PC-9 (cell line): ENCODE data around the gene ABHD17A.

ENCODE experiments used
- EZH2 ChIP-seq: fragments of 200-600 bp; sonication (generic); IDR thresholded peaks from 2 replicates; pipeline ENCODE4 v1.8.0; 2017; ENCODE audit warnings: antibody characterized with exemption, low read depth
- TF ChIP-seq, protein P1 (sequence below): fragments of 200-600 bp; sonication (generic); conservative IDR thresholded peaks from 2 replicates; pipeline ENCODE4 v1.6.1; 2017; ENCODE audit warnings: mixed run types, antibody characterized with exemption, mild to moderate bottlenecking, moderate library complexity

GRCh38 chr19:1858412-1859081 lies 26.7 kb downstream of the ABHD17A start:
- TF ChIP-seq, protein P1, sequence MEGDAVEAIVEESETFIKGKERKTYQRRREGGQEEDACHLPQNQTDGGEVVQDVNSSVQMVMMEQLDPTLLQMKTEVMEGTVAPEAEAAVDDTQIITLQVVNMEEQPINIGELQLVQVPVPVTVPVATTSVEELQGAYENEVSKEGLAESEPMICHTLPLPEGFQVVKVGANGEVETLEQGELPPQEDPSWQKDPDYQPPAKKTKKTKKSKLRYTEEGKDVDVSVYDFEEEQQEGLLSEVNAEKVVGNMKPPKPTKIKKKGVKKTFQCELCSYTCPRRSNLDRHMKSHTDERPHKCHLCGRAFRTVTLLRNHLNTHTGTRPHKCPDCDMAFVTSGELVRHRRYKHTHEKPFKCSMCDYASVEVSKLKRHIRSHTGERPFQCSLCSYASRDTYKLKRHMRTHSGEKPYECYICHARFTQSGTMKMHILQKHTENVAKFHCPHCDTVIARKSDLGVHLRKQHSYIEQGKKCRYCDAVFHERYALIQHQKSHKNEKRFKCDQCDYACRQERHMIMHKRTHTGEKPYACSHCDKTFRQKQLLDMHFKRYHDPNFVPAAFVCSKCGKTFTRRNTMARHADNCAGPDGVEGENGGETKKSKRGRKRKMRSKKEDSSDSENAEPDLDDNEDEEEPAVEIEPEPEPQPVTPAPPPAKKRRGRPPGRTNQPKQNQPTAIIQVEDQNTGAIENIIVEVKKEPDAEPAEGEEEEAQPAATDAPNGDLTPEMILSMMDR, result no peak
- TF ChIP-seq EZH2, result no peak
